ENCODE data around the gene EEFSEC.

The EEFSEC gene

DNA sequence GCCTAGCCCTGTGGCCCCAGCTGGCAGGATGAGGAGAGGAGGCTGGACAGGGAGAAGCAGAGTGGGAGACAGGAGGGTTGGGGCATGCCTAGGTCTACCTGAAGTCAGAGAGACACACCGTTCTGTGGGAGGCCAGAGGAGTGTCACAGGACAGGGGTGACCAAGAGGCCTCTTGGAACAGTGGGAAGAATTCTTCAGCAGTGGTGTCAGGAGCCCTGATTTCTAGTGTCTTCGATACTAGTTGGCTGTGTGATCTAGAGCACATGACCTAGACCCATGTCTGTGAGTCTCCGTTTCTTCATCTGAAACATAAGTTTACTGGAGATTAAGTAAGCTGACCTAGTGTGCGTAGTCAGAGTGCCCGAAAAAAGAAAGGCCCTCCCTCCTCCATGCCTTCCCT lies 92.2 kb downstream of the EEFSEC start:
- DNase-seq: no peak

DNA sequence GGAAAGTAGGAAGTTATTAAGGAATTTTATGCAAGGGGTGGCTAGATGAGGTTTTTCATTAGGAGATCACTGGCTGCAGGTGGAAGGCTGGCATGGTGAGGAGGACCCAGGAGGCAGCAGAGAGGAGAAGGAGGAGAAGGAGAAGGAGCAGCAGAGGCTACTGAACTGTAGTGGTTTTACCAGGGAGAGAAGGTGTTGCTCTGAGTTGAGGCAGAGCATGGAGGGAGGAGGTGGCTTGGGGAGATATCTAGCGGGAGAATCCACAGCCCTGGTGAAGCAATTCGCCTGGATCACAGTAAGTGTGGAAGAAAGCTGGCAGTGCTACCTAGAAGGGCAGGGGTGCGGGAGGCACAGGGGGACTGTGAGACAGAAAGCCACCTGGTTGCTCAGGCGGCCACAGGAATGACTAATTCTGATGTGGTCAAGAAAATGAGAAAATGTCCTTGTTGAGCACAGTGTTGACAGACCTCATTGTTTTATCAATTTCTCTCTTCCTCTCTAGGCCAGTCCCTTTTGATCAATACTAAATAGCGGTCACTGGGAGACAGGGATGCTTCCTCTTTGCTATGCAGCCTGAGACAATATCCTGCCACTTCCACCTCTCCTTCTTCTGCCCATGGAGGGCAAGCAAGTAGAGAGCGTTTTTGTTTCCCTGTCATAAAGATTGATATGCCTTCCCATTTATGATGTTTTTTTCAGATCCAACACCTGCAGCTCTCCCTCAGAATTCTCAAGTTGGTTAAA lies 94.6 kb downstream of the EEFSEC start:
- DNase-seq: no peak

DNA sequence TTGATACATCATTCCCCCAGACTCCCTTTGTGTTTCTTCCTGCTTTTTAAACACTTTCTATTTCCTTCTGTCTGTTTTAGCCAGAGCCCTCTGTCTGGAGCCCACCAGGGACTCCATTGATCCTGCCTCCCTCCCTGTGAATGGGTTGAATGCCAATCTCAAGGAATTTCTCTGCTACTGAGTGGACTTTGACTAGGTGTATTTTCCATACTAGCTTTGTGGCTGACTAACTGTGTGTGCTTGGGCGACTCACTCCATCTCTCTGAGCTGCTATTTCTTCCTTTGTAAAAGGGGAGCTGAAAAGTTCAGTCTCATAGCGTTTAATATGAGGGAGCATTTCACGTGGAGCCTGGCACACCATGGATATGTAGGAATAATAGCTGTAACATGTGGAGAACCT lies 98.8 kb downstream of the EEFSEC start:
- DNase-seq: no peak

DNA sequence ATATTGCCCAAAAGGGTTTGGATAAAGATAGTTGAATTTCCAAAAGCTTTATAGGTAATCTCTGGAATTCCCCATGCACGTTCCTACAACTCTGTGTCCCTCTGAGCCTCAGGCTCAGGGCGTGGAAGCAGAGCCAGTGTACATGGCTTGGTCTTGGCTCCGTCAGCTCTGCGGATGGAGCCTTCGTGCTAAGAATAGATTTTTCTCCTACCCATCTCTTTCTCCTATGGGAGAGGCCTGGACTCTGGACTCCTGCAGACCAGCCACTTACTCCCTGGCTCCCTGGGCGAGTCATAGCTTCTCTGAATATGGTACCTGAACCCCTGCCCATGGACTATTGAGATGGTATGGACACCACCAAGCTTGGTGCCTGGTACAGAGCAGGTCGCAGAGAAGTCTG lies 99.9 kb downstream of the EEFSEC start:
- no peak for DNase-seq

DNA sequence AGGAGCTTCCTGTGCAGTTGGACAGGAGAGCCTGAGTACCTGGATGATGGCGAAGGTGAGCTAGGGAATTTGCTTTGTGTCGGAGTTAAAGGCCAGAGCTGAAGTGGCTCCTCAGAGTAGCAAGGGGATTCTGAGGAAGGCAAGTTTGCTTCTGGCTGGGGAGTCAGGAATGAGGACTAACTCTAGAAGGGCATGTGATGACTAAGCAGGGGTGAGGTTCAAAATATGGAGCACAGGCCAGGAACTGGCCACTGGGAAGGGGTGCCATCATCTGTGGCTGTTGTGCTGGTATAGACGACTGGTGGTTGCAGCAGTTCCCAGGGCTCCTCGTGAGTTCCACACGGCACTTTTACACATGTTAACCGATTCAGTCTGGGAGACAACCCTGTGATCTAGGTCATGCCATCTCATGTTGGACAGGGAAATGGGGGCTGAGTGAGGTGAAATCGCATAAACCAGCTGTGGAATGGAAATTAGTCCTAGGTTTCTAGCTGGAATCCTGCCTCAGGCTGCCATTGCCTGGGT lies 100.8 kb downstream of the EEFSEC start:
- no peak for DNase-seq

DNA sequence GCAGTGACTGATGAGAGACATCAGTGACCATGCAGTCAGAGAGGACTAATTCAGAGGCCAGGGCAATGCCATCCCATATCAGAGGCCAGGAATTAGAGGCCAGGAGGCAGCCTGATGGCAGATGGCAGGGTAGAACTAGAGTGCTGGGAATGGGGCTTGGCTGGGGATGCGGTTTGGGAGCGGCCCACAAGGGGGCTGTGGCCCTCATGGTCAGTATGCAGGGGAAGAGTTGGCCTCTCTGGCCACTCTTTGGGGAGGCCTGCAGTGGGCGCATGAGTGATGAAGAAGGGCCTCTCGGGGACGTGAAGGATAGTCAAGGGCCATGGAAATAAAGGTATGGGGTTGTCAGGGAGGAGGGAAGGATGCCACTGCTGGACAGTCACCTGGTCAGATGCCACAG lies 101.7 kb downstream of the EEFSEC start:
- DNase-seq: no peak

DNA sequence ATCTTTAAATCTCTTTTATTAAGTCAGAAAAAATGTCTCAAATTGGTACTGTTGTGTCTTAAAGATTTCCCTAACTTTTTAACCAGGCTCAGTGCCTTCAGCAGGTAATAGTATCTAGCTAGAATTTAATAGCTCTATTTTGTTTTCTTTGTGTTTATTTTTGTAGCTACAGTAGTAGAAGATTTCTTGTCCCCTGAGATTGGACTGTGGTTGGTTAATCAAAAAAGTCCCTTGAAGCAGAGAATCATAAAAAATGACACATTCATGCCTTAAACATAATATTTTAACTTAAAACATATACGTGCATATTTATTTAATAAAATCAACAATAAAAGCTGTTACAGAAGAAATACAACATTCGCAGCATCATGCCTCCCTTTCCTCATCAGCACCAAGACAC lies 102.8 kb downstream of the EEFSEC start:
- no peak for DNase-seq

DNA sequence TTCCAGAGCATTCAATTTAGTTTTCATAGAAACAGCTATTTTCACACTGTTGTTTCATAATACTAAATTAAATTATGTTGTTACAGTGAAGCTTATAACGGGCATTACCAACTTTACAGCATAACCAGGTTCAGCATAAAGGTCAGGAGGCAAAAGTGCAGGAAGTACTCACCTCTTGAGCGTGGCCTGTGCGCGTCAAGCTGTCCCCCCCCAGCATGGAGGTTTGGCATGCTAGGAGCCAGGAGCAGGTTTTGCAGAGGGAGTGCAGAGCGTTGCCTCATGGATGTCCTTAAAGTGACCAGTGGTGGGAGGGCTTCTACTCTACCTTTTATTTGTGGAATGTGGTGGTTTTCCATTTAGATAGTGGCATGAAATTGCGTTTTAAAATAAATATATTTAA lies 104.4 kb downstream of the EEFSEC start:
- no peak for DNase-seq

DNA sequence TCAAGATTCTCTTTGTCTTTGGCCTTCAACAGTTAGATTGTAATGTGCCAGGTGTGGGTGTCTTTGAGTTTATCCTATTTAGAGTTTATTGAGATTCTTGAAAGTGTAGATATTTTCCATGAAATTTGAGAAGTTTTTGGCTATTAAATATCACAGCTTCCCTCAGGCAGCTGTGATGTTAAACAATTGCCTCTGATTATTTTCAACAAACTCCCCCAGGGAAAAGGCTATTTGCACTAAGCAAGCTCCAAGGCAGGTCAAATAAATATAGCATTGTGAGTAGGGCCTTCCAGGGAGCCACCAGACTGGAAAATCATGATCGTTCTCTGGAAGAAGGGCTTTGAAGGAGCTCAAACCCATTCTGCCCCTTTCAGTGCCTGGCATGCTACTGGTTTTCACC lies 107.0 kb downstream of the EEFSEC start:
- no peak for DNase-seq

DNA sequence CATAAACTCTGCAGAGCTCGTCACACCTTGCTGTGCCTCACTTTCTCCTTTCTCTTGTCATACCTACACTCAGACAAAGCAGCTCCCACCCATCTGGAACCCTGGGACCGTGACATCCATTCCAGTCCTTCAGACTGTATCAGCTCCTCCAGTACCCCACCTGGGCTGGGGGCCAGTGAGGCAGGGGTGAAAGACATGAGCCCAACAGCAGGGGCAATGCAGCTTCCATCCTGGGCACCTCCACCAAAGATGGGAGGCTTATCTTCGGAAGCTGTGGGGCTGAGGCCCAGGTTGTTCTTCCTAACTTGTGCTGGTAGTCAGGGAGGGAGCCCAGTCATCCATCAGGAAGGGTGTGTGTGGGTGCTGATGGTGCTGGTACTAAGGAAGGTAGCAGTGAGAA lies 109.2 kb downstream of the EEFSEC start:
- DNase-seq: no peak

DNA sequence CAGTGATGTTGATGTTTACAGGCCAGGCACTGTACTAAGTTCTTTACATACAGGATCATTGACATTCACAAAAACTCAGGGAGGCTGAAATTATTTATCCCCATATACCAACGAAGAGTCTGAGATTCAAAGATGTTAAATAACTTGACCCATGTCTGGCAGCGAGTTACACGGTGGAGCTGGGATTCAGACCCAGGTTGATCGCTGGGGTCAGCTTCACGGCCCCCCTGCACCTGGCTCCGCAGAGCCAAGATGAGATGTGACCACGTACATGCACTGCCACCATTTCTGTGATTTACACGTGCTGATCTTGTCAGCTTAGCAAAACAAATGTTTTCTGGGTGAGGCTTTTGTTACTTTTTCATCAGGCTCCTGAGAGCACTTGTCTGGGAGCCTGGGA lies 109.8 kb downstream of the EEFSEC start:
- no peak for DNase-seq

DNA sequence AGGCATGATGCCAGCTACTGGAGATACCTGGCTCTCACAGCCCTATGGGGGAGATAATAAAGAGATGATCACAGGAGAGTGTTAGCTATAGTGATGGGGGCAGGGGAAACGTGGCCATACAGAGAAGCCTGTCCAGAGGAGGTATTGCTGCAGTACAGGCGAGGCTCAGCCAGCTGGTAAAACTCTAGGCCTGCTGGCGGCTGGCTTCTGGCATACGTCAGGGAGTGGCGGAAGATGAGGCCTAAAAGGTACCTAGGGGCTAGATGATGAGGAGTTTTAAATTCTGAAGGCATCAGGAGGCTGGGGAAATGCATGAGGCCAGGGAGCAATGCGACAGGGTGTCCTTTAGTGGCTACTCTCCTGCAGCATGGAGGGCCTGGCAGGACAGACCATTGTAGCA lies 110.7 kb downstream of the EEFSEC start:
- no peak for DNase-seq

DNA sequence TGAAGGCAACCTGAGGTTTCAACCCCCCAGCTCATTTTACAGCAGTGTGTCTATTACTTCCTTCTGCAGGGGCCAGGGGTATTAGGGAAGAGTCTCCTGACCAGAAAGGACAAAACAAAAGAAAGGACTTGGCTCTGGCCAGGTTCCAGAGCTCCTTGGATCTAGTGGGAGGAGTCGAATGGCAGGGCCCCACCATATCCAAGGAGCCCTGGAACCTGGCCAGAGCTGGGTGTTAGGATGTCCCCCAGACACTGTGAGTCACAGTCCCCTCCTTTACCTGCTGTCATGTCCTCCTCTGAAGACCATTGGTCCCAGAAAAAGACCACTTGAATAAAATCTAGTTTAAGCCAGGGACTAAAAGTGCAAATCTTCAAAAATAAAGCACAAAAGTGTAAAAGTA lies 113.2 kb downstream of the EEFSEC start:
- DNase-seq: no peak

DNA sequence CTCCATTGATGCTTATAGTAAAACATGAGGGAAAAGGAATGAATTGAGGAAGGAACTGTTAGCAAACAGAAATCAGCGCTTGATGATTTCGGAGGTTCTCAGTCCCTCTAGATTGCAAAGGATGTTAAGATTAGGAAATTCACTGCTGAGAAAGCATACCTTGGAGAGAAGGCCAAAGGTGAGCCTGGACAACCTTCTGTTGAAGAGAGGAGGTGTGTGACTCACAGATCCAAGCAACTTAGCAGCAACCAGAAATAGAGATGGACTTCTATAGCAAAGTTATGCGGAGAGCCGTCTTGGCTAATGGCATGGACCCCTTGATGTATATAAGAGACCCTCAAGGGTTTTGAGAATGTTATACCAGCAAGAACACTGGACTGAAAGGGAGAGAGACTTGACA lies 114.3 kb downstream of the EEFSEC start:
- DNase-seq: no peak

DNA sequence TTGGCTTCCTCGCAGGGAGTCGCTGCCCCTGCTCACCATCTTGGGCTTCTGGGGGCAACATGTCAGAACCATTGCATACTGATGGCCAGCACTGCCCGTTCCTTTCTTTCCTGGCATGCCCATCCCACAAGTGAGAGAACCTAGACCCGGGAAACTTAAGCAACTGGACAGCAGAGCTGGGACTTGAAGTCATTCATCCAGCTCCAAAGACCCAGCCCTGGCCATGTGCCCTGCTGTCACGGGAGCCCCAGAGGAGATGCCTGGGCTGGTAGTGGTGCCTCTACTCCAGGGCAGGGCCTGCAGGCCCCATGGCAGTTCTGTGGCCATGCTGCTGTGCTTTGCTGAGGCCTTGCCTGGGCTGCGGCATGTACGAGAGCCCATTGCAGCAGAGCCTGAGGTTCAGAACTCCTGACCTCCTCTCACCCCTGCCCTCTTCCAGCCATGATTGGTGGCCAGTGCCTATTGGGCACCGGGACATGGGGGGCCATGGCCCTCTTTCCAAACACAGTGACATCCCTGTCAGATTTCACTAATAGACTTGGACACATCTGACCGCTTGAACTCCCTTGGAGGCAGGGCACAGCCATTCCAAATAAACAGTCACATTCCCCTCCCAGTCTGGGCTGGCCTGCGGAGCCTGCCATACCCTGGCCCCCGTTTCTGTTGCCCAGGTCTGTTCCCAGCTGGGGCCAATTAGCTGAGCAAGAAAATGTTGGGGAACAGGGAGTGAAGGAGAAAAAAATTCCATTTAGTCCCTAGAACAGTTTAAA lies 115.9 kb downstream of the EEFSEC start:
- DNase-seq: no peak

DNA sequence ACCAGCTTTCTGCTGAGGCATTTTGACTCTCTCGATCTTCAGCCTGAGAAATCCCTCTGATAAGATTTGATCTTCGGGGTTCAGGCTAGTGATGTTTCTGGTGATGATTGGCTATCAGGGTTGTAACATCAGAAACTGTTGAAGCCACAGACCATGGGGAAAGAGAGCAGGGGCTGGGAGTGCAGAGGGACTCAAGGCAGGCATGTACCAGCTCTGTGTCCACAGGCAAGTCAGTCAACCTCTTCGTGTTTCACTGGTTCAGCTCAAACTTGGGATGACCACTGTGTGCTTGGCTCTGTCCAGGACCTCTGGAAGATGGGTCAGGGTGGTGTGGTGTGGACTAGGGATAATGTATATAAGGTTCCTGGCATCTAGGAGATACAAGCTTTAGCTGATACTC lies 116.5 kb downstream of the EEFSEC start:
- DNase-seq: no peak

DNA sequence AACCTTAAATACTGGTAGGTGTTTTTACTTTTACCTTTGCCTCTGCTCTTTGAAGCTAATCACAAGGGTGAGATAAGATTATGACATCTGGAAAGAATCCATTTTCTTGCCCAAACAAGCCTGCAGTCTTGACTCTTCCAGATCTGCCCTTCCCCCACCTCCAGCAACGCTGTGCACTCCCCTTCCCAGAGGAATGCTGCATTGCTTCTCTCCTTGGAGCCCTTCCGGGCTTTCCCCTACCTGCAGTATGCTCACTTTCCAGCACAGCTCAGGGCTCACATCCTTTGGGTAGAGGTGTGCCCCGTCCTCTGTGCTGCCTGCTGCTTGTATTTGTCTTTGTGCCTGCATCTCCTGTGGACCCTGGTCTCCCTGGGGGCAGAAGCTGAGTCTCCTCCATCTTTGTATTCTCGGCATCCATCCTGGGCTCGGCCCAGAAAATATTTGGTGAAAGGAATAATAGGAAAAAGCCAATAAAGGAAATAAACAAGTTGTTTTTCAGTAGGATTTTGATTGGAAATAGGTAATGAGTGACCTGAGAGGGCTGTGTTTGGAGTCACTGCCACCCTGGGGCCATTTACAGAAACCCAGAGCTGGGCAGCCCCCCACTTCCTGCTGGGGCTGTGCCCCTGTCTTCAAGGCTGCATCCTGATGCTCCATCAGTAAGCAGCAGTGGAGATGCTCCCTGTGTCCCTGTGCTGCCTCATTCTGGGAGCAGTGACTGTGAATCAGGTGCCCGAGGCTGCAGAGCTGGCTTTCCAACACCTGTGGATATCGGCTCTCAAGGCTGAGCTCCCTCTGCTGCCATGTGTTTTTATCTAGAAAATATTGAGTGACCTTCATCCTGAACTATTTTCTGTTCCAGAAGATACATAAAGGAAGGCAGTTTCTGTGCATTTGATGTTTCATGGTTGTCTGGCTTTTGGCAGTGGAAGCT lies 117.5 kb downstream of the EEFSEC start:
- DNase-seq: no peak

DNA sequence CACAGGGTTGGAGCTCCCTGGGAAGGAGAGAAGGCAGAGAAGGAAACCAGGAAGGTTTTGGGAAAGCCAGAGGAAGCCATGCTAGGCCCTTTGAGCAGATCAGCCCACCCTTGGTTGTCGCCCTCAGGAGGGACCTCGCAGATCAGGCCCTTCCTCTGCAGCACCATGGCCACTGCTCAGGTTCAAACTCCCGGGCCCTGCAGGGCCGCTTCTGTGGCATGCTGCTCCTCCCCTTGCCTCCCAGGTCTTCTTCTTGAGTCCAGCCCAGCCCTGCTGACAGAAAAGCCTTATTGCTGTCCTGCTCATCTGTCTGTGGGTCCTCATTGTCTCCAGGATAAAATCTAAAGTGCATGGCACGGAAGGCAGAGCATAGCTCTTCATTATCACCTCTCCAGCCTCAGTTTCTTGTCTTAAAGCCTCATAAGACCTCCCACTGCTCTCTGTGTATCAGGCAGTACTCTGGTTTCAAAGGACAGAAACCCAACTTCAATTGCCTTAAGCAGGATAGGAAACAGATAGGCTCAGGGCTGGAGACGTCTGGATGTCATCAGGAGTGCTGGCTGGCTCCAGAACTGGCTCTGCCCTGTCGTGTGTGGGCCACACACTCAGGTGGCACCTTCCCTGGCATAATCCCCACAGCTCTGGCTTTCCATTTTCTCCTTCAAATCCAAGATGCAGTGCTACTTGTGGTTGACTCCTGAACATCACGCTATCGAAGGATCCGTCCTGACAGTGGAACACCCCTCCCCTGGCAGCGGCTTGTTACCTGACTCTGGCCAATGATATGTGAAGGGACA lies 118.5 kb downstream of the EEFSEC start:
- DNase-seq: no peak

DNA sequence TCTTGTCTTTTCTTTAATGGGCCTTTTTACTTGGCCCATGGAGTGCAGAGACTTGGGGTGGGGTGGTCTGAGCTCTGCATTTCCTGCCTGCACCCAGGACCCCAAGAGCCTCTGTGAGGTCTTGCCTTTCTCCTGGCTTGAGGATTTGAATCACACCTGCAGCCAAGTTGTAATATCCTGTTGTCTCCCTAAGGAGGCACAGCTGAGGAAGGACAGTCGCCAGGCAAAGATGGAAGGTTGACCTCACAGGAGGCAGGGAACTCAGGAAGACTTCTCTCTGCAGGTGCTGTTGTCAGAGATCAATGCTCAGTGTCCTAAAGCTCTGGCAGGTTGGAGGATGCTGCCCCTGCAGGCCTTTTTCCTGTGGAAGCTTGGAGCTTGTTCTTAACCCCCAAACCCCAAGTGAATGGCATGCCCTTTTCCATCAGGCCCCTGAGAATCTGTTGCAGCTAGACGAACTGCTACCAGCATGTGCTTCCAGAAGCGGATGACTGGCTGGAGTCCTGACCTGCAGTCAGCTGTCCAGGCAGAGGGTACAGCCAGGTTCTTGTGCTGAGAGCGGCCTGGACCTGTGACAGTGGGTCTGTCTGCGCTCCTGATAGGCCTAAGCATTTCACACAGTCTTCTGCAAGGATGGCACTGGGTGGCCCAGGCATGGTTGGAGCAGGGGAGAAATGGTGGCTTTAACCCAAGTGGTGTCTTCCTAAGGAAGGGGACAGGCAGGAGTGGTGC lies 120.0 kb downstream of the EEFSEC start:
- DNase-seq: no peak

DNA sequence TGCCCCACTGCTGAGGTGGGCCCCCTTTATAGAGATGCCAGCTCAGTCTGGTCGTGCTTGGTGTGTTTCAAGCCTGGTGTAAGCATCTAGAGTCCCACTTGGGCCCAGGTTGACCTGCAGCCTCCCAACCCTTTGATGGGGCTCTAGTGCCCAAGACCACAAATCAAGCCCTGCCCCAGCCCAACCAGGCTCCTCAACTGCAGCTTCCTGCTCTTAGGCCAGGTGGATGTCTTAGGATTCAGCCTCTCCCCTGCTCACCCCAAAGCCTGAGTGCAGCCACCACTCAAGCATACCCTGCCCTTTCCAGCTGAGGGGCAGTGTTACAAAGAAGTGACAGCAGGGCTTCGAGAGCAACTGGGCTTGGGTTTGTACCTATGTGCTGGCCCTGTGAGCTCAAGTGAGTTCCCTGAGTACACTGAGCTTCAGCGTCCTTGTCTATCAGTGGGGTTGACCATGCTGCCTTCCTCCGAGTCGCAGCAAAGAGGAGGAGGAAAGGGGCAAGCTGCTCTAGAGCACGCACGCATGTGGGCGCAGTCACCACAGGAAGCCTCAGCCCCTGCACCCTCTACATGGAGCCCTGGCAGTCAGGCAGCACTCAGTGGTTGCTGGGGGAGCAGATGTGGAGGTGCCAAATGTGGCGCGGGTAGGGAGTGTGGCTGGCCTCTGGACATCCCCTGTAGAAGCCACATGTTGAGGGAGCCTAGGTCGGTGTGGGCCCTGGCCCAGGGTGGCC lies 120.7 kb downstream of the EEFSEC start:
- no peak for DNase-seq

DNA sequence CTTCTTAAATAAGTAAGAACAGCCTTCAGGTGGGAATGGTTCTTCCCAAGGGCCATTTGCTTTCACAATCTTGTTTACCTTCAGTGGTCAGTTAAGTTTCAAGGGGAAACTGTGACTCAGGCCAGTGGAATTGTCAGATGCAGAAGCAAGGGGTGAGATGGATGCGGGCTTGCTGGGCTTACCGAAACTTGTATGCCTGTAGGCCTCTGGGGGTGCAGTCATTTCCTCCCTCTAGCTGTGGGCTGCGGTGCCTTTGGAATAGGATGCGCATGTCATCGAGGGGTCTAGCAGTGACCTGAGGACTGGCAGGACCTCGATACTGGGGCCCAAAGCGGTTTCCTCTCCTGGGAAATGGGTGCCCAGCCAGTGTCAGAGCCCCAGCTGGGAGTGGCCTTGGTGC lies 121.6 kb downstream of the EEFSEC start:
- no peak for DNase-seq

All from DMS 273 treated with DMSO at 0.1 percent for 48 hours (cell line).